SU-DHL-6 (cell line): ENCODE results near the gene CDCA3.
"Not testable (repeated sequence)": the region's sequence is repeated elsewhere in the genome, so short reads cannot be mapped to it uniquely, and the experiment has no call there.

Experiments used
- H2AFZ ChIP-seq: fragments of 200-600 bp; sonication (generic); 2 replicates; pipeline ENCODE4 v1.6.1; 2014; ENCODE audit warnings: low read depth, mild to moderate bottlenecking, moderate library complexity, mixed read lengths, antibody characterized with exemption, low read length; ENCODE audit not compliant: severe bottlenecking
- H3F3A ChIP-seq: fragments of 200-600 bp; shearing (Covaris generic); 2 replicates; pipeline ENCODE4 v1.6.0; 2016; ENCODE audit warnings: antibody characterized with exemption, mild to moderate bottlenecking; ENCODE audit not compliant: insufficient read depth
- H3K27ac ChIP-seq: fragments of 200-600 bp; sonication (generic); 2 replicates; pipeline ENCODE4 v1.5.1; 2016; ENCODE audit warnings: low read depth, mild to moderate bottlenecking, low read length, moderate library complexity, mixed read lengths
- H3K27me3 ChIP-seq: fragments of 200-600 bp; sonication (generic), shearing (Covaris generic); 2 replicates; pipeline ENCODE4 v1.6.0; 2014; ENCODE audit warnings: mild to moderate bottlenecking, low read length
- H3K36me3 ChIP-seq: fragments of 200-600 bp; sonication (generic); 2 replicates; pipeline ENCODE4 v1.6.1; 2014; ENCODE audit warnings: mild to moderate bottlenecking, low read length, mixed read lengths
- H3K4me2 ChIP-seq: fragments of 300-600, 200-600 bp; shearing (Covaris generic), sonication (generic); 2 replicates; pipeline ENCODE4 v1.6.0; 2014; ENCODE audit warnings: low read length, low read depth, mild to moderate bottlenecking; ENCODE audit not compliant: poor library complexity, severe bottlenecking
- H3K4me3 ChIP-seq: fragments of 200-600 bp; sonication (generic); 2 replicates; pipeline ENCODE4 v1.5.1; 2014; ENCODE audit warnings: antibody characterized with exemption, low read length, mild to moderate bottlenecking, mixed read lengths; ENCODE audit not compliant: insufficient read depth, poor library complexity, severe bottlenecking
- H3K79me2 ChIP-seq: fragments of 200-600 bp; sonication (generic); 2 replicates; pipeline ENCODE4 v1.6.1; 2014; ENCODE audit warnings: mild to moderate bottlenecking, low read length, moderate library complexity; ENCODE audit not compliant: insufficient read depth
- H3K9ac ChIP-seq: fragments of 200-600 bp; sonication (generic); 2 replicates; pipeline ENCODE4 v1.7.0; 2014; ENCODE audit warnings: mild to moderate bottlenecking, low read length
- H3K9me2 ChIP-seq: fragments of 200-600 bp; sonication (generic); replicated peaks from 2 replicates; pipeline ENCODE4 v1.6.1; 2014; ENCODE audit warnings: low read length; ENCODE audit not compliant: insufficient read depth
- H3K9me3 ChIP-seq: fragments of 200-600 bp; sonication (generic); 2 replicates; pipeline ENCODE4 v1.6.1; 2014; ENCODE audit warnings: low read length, mixed read lengths; ENCODE audit not compliant: insufficient read depth
- H4K20me1 ChIP-seq: fragments of 200-600 bp; sonication (generic); 2 replicates; pipeline ENCODE4 v1.6.1; 2014; ENCODE audit warnings: low read depth, mild to moderate bottlenecking, antibody characterized with exemption, low read length, moderate library complexity, mixed read lengths
- CTCF ChIP-seq: fragments of 200-600 bp; sonication (generic); IDR thresholded peaks from one replicate; pipeline ENCODE4 v1.5.1; 2017; ENCODE audit warnings: antibody characterized with exemption, mild to moderate bottlenecking, low read length, moderate library complexity; ENCODE audit not compliant: insufficient read depth, poor library complexity, severe bottlenecking
- EZH2phosphoT487 ChIP-seq: fragments of 200-600 bp; sonication (generic), shearing (Covaris generic); conservative IDR thresholded peaks from 2 replicates; pipeline ENCODE4 v1.6.1; 2018; ENCODE audit warnings: mild to moderate bottlenecking, antibody characterized with exemption, low read length, moderate library complexity, mixed read lengths

The CDCA3 gene

GRCh38 chr12:6887460-6887859 lies 36.4 kb upstream of the CDCA3 start:
- H3K27me3 ChIP-seq: no peaks in the 10 kb centered on the region
- no peaks in the 10 kb centered on the region for H3K9me2 ChIP-seq
- H3K4me2 ChIP-seq: no peak overlapping the region
- H3K9me3 ChIP-seq: no peaks in the 10 kb centered on the region
- no peak overlapping the region for H2AFZ ChIP-seq
- H3F3A ChIP-seq: peaks cover 12% of the 10 kb centered on the region
- TF ChIP-seq CTCF: no peak
- TF ChIP-seq EZH2phosphoT487: no peak
- H3K36me3 ChIP-seq: no peaks in the 10 kb centered on the region
- no peak overlapping the region for H3K27ac ChIP-seq
- no peaks in the 10 kb centered on the region for H4K20me1 ChIP-seq
- no peaks in the 10 kb centered on the region for H3K79me2 ChIP-seq
- H3K4me3 ChIP-seq: no peak overlapping the region
- no peak overlapping the region for H3K9ac ChIP-seq

- H3K4me3 ChIP-seq, H3K79me2 ChIP-seq, H3K27me3 ChIP-seq, H3K9me2 ChIP-seq, H3K9me3 ChIP-seq, H4K20me1 ChIP-seq, H3K36me3 ChIP-seq, H3K4me2 ChIP-seq, H2AFZ ChIP-seq, H3K27ac ChIP-seq, H3K9ac ChIP-seq: not testable (repeated sequence)
- peaks cover 12% of the 10 kb centered on the region for H3F3A ChIP-seq
Measured at GRCh38 chr12:6886206-6886999, 35.3 kb upstream of the CDCA3 start.

DNA sequence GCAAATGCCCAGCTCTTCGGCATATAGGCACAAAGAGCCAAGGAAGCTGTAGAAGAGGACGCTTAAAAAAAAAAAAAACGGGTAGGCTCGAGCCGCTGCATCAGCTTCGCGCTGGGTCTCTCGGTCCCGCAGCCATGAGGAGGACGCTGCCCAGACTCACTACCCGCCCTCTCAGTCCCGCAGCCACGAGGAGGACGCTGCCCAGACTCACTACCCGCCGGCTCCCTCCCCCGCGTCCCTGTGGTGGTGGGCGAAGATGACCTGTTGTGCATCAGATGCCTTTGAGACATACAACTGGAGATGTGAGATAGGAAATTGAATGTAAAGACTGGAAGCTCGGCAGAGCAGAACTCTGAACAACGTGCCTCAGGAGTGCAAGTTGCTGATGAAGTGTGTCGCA lies 33.5 kb upstream of the CDCA3 start:
- H3K79me2 ChIP-seq: no peaks in the 10 kb centered on the region
- no peaks in the 10 kb centered on the region for H4K20me1 ChIP-seq
- no peaks in the 10 kb centered on the region for H3K9me2 ChIP-seq
- H3K4me2 ChIP-seq: no peak overlapping the region
- peaks cover 9% of the 10 kb centered on the region for H3F3A ChIP-seq
- no peak overlapping the region for H2AFZ ChIP-seq
- H3K27me3 ChIP-seq: no peaks in the 10 kb centered on the region
- H3K9me3 ChIP-seq: no peaks in the 10 kb centered on the region
- no peak overlapping the region for H3K27ac ChIP-seq
- no peak overlapping the region for H3K4me3 ChIP-seq
- no peak overlapping the region for H3K9ac ChIP-seq
- TF ChIP-seq EZH2phosphoT487 (no peak), CTCF (no peak)
- H3K36me3 ChIP-seq: no peaks in the 10 kb centered on the region

DNA sequence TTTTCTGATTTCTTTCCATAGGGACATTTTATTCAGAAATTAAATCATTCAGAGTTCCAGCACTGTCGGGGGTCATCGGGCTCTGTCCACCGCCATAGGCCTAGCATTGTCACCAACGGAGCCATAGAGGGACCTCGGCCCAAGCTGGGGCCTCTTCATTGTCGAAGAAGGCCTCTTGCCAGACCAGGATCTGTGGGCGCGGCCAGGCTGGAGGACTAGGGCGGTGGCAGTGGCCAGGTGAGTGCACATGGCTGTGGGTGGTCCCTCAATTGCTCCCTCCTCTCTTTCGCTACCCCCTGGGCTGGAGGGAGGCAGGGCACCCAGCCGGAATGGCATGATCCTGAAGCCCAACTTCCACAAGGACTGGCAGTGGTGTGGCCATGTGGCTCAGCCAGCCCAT lies 32.6 kb upstream of the CDCA3 start:
- H3K9me2 ChIP-seq: no peaks in the 10 kb centered on the region
- no peaks in the 10 kb centered on the region for H3K9me3 ChIP-seq
- no peak overlapping the region for H3K4me2 ChIP-seq
- H3K9ac ChIP-seq: no peak overlapping the region
- no peak overlapping the region for H2AFZ ChIP-seq
- no peak overlapping the region for H3K27ac ChIP-seq
- no peaks in the 10 kb centered on the region for H3K27me3 ChIP-seq
- H3K4me3 ChIP-seq: no peak overlapping the region
- no peak for TF ChIP-seq EZH2phosphoT487
- no peak for TF ChIP-seq CTCF
- no peaks in the 10 kb centered on the region for H3K36me3 ChIP-seq
- H4K20me1 ChIP-seq: no peaks in the 10 kb centered on the region
- H3K79me2 ChIP-seq: no peaks in the 10 kb centered on the region
- H3F3A ChIP-seq: peaks cover 4% of the 10 kb centered on the region; the same call in 1 of the 2 replicates
